Kidney glomerular epithelial cell (primary cell): ENCODE results near the gene POU5F1.
"Not testable (repeated sequence)": the region's sequence is repeated elsewhere in the genome, so short reads cannot be mapped to it uniquely, and the experiment has no call there.

ENCODE experiments used
- DNase-seq: peaks from one replicate; lab custom pipeline; 2025; lab: John Stamatoyannopoulos, UW

POU5F1 gene

GRCh38 chr6:31190488-31190887 lies 20.0 kb upstream of the POU5F1 start:
- DNase-seq: no peak

GRCh38 chr6:31189223-31189622 lies 18.7 kb upstream of the POU5F1 start:
- DNase-seq: not testable (repeated sequence)

- peak; percentile 32 for DNase-seq
Measured at GRCh38 chr6:31187780-31188194, 17.3 kb upstream of the POU5F1 start.

- DNase-seq: peak; percentile 87
Measured at GRCh38 chr6:31186052-31186734, 15.7 kb upstream of the POU5F1 start.

- not testable (repeated sequence) for DNase-seq
Measured at GRCh38 chr6:31185695-31186051, 15.2 kb upstream of the POU5F1 start.

- not testable (repeated sequence) for DNase-seq
Measured at GRCh38 chr6:31183859-31184258, 13.4 kb upstream of the POU5F1 start.

- DNase-seq: not testable (repeated sequence)
Measured at GRCh38 chr6:31183287-31183686, 12.8 kb upstream of the POU5F1 start.

GRCh38 chr6:31180500-31180899 lies 10.0 kb upstream of the POU5F1 start:
- DNase-seq: no peak

- no peak for DNase-seq
Measured at GRCh38 chr6:31179896-31180295, 9.4 kb upstream of the POU5F1 start.

- no peak for DNase-seq
Measured at GRCh38 chr6:31179042-31179386, 8.5 kb upstream of the POU5F1 start.

- no peak for DNase-seq
Measured at GRCh38 chr6:31178143-31179041, 7.9 kb upstream of the POU5F1 start.

- no peak for DNase-seq
Measured at GRCh38 chr6:31175971-31176370, 5.5 kb upstream of the POU5F1 start.

GRCh38 chr6:31174378-31174777 lies 3.9 kb upstream of the POU5F1 start:
- no peak for DNase-seq

- no peak for DNase-seq
Measured at GRCh38 chr6:31173406-31173805, 2.9 kb upstream of the POU5F1 start.

GRCh38 chr6:31172973-31173384 lies 2.5 kb upstream of the POU5F1 start:
- DNase-seq: no peak

- DNase-seq: no peak
Measured at GRCh38 chr6:31171931-31172905, 1.7 kb upstream of the POU5F1 start.

GRCh38 chr6:31170987-31171671 lies 647 bp upstream of the POU5F1 start:
- no peak for DNase-seq

GRCh38 chr6:31169858-31170599 lies 453 bp downstream of the POU5F1 start:
- DNase-seq: not testable (repeated sequence)

GRCh38 chr6:31169123-31169857 lies 1.2 kb downstream of the POU5F1 start:
- no peak for DNase-seq

- DNase-seq: no peak
Measured at GRCh38 chr6:31168606-31169005, 1.9 kb downstream of the POU5F1 start.
